ENCODE results near the gene ACTR2. TPM values are rescaled to one million over a fixed set of nuclear protein-coding genes. Genes with fewer than 3 reads are reported as not detected.
A peak's percentile ranks its signal among the peaks of the same experiment; 100 is the strongest.

The ACTR2 gene
- total RNA-seq, 1 experiment from 2014 or later: 199 TPM

- TF ChIP-seq REST (IDR thresholded peaks at IDR 0.05; ENCODE audit: low read depth): no peak
- TF ChIP-seq POLR2A (IDR thresholded peaks at IDR 0.05; ENCODE audit: borderline replicate concordance, extremely low read depth, insufficient read depth, insufficient read length): no peak
- no peak for TF ChIP-seq ZBTB33 (IDR thresholded peaks at IDR 0.05; ENCODE audit: extremely low read depth, insufficient replicate concordance, low read length)
- TF ChIP-seq ATF3 (IDR thresholded peaks at IDR 0.05): no peak
- no peak for TF ChIP-seq FOSL1 (IDR thresholded peaks at IDR 0.05; ENCODE audit: low read depth)
- no peak for TF ChIP-seq EZH2 (IDR thresholded peaks at IDR 0.05)
- no peak for TF ChIP-seq CEBPB (IDR thresholded peaks at IDR 0.05; ENCODE audit: low read depth)
- no peak for TF ChIP-seq CBX3 (IDR thresholded peaks at IDR 0.05; ENCODE audit: low read depth)
Measured at GRCh38 chr2:65298089-65298488, 70.5 kb downstream of the ACTR2 start (continued).

- no peak overlapping the region for H3K27ac ChIP-seq (ENCODE audit: low read depth, low read length)
- H3K4me1 ChIP-seq (ENCODE audit: control insufficient read depth in 1 of 2, insufficient read depth in 2 of 2, low read length in 2 of 2): peaks cover 4 to 6% of the 10 kb centered on the region in 2 experiments
- H3K4me2 ChIP-seq (ENCODE audit: low read length): peak overlapping the region; percentile 21; the same call in 1 of the 2 replicates
Measured at GRCh38 chr2:65299246-65299645, 71.6 kb downstream of the ACTR2 start.

More at GRCh38 chr2:65299246-65299645, 71.6 kb downstream of the ACTR2 start:
- H3K9me2 ChIP-seq (ENCODE audit: insufficient read depth): no peaks in the 10 kb centered on the region
- H4K20me1 ChIP-seq (ENCODE audit: insufficient read depth): no peaks in the 10 kb centered on the region
- RAD21 ChIA-PET (ENCODE audit: low non-redundant PET in 1 of 2, low total read pairs in 2 of 2, uncharacterized antibody in 2 of 2, unreplicated experiment in 2 of 2): no interaction called here
- no peak overlapping the region for H3K4me3 ChIP-seq (replicated peaks in 1 of 2; ENCODE audit: low read depth in 1 of 2, low read length in 2 of 2)
- H3K9ac ChIP-seq (ENCODE audit: low read length): no peak overlapping the region
- ATAC-seq: no peak
- H3K79me2 ChIP-seq (ENCODE audit: insufficient read depth, low read length): no peaks in the 10 kb centered on the region
- DNase-seq (ENCODE audit: low read depth, low spot score): no peak
- TF ChIP-seq POLR2A (IDR thresholded peaks at IDR 0.05; ENCODE audit: borderline replicate concordance, extremely low read depth, insufficient read depth, insufficient read length) (no peak), ZBTB33 (IDR thresholded peaks at IDR 0.05; ENCODE audit: extremely low read depth, insufficient replicate concordance, low read length) (no peak), EGR1 (IDR thresholded peaks at IDR 0.05; ENCODE audit: low read depth) (no peak)
- H2AFZ ChIP-seq (ENCODE audit: low read depth, low read length, poor library complexity, severe bottlenecking): no peak overlapping the region
- CTCF ChIA-PET: no interaction called here
- POLR2A ChIA-PET: no interaction called here
- no TSS peak for BruUV-seq (replicated peaks)
- intact Hi-C loops (cut with micrococcal nuclease): no loop called here
- no peaks in the 10 kb centered on the region for H3K36me3 ChIP-seq (ENCODE audit: control insufficient read depth in 1 of 2, insufficient read depth in 2 of 2, low read length in 2 of 2)
- no peaks in the 10 kb centered on the region for H3K27me3 ChIP-seq (ENCODE audit: insufficient read depth, low read length)
- H3K9me3 ChIP-seq (ENCODE audit: control insufficient read depth in 1 of 2, insufficient read depth in 1 of 2, low read depth in 1 of 2, low read length in 2 of 2): no peaks in the 10 kb centered on the region
